Endothelial cell of umbilical vein (primary cell): Measurements from ENCODE around the gene FHIT.

Experiments used
- FOS ChIP-seq: IDR thresholded peaks from 2 replicates; pipeline ENCODE4 v1.6.1; 2011; ENCODE audit warnings: mild to moderate bottlenecking, low read length, moderate library complexity, borderline replicate concordance; ENCODE audit not compliant: insufficient read depth
- GATA2 ChIP-seq: IDR thresholded peaks from 2 replicates; pipeline ENCODE4 v1.7.0; 2011; ENCODE audit warnings: low read depth, mild to moderate bottlenecking, moderate library complexity, mixed read lengths, low read length; ENCODE audit not compliant: insufficient read length, insufficient read depth
- JUN ChIP-seq: IDR thresholded peaks from 2 replicates; pipeline ENCODE4 v1.6.1; 2011; ENCODE audit warnings: borderline replicate concordance, low read depth; ENCODE audit not compliant: insufficient read length, insufficient read depth
- POLR2A ChIP-seq: IDR thresholded peaks from 2 replicates; pipeline ENCODE4 v1.6.1; 2012; ENCODE audit warnings: low read depth, mild to moderate bottlenecking, control low read depth, low read length
- POLR2AphosphoS5 ChIP-seq: IDR thresholded peaks from 2 replicates; pipeline ENCODE4 v1.6.1; 2012; ENCODE audit warnings: low read depth, mild to moderate bottlenecking, control low read depth, low read length, moderate library complexity; ENCODE audit not compliant: insufficient read depth
- TF ChIP-seq, protein P1 (sequence below), 2 donors: IDR thresholded peaks; 1 replicate in 1 of 2; 2 replicates in 1 of 2; pipeline ENCODE4 v1.5.1; 2011; ENCODE audit warnings: low read length in 2 of 2, mild to moderate bottlenecking in 2 of 2, moderate library complexity in 2 of 2, control low read depth in 1 of 2, inconsistent platforms in 1 of 2, low read depth in 1 of 2; ENCODE audit not compliant: insufficient read depth in 1 of 2; ENCODE audit errors: extremely low read depth in 1 of 2
- TF ChIP-seq, protein P2 (sequence below): IDR thresholded peaks from 2 replicates; pipeline ENCODE4 v1.6.1; 2011; ENCODE audit not compliant: insufficient read depth, insufficient read length

DNA sequence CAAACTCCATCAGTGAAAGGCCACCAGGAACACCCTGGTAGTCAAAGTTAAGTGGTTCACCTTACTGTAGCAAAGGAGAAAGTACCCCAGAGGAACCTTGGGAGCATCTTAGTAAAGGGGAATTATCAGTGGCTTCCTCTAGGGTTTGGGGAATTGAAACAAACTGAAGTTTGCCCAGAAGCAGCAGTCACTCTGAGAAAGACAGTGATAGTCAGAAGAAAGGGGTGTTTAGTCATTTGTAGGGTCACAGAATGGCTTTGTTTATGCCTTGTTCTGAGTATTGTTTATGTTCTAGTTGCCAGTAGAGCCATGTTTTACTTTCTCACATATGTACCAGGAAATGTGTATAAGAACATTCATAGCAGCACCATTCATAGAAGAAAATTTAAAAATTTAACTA lies 93.8 kb downstream of the FHIT start:
- TF ChIP-seq, protein P1, sequence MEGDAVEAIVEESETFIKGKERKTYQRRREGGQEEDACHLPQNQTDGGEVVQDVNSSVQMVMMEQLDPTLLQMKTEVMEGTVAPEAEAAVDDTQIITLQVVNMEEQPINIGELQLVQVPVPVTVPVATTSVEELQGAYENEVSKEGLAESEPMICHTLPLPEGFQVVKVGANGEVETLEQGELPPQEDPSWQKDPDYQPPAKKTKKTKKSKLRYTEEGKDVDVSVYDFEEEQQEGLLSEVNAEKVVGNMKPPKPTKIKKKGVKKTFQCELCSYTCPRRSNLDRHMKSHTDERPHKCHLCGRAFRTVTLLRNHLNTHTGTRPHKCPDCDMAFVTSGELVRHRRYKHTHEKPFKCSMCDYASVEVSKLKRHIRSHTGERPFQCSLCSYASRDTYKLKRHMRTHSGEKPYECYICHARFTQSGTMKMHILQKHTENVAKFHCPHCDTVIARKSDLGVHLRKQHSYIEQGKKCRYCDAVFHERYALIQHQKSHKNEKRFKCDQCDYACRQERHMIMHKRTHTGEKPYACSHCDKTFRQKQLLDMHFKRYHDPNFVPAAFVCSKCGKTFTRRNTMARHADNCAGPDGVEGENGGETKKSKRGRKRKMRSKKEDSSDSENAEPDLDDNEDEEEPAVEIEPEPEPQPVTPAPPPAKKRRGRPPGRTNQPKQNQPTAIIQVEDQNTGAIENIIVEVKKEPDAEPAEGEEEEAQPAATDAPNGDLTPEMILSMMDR (IDR thresholded peaks at IDR 0.05; ENCODE audit: extremely low read depth in 1 of 2, insufficient read depth in 1 of 2, low read depth in 1 of 2, low read length in 2 of 2): no peak
- TF ChIP-seq FOS: no peak
- TF ChIP-seq JUN: no peak
- TF ChIP-seq POLR2A: no peak
- TF ChIP-seq, protein P2, sequence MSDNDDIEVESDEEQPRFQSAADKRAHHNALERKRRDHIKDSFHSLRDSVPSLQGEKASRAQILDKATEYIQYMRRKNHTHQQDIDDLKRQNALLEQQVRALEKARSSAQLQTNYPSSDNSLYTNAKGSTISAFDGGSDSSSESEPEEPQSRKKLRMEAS: no peak
- TF ChIP-seq GATA2: no peak
- no peak for TF ChIP-seq POLR2AphosphoS5
